ENCODE results near the gene MAD1L1.

GRCh38 chr7:1894906-1895663, 337.7 kb downstream of the MAD1L1 start:
- TF ChIP-seq SP1 (IDR thresholded peaks at IDR 0.05; ENCODE audit: low read depth) (no peak), EZH2 (IDR thresholded peaks at IDR 0.05) (no peak), CTCF (IDR thresholded peaks at IDR 0.05 in 2 of 3, conservative IDR thresholded peaks at IDR 0.05 in 1 of 3; ENCODE audit: borderline replicate concordance in 1 of 3, insufficient read depth in 1 of 3, low read depth in 2 of 3, low read length in 2 of 3) (no peak), POLR2A (IDR thresholded peaks at IDR 0.05; ENCODE audit: borderline replicate concordance, extremely low read depth, insufficient read depth, insufficient read length) (no peak), POLR2AphosphoS5 (IDR thresholded peaks at IDR 0.05; ENCODE audit: low read depth, low read length) (no peak), SRF (IDR thresholded peaks at IDR 0.05; ENCODE audit: low read depth) (no peak), CEBPB (IDR thresholded peaks at IDR 0.05; ENCODE audit: low read depth) (no peak), YY1 (IDR thresholded peaks at IDR 0.05; ENCODE audit: extremely low read depth, insufficient replicate concordance, low read depth, low read length) (no peak)
- TF ChIP-seq, protein P1, sequence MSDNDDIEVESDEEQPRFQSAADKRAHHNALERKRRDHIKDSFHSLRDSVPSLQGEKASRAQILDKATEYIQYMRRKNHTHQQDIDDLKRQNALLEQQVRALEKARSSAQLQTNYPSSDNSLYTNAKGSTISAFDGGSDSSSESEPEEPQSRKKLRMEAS (IDR thresholded peaks at IDR 0.05): no peak
